SIG-M5 treated with dmso at 0.1 percent for 504 hours (cell line): ENCODE results near the gene IL31.

Experiments
- DNase-seq: peaks from one replicate; lab custom pipeline; 2025; ENCODE audit not compliant: unreplicated experiment; lab: John Stamatoyannopoulos, UW

IL31 gene

DNA sequence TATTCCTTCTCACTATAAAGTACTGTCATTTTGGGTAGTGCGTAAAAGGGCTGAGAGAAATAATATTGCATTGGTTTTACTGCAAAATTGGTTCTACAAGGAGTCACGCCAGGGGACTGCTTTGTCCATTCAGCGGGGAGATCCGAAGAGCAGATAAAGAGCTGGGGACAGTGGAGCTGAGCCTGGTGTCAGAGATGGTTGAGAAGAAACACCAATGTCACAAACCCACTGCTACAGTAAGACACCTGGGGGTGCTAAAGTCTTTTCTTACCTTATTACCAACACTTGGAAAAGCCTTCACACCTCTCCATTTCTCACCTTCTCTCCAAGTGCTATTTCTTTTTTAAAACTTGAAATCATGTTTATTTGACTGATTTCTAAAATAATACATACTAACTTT is 14.1 kb downstream of the IL31 start:
- DNase-seq, result no peak

DNA sequence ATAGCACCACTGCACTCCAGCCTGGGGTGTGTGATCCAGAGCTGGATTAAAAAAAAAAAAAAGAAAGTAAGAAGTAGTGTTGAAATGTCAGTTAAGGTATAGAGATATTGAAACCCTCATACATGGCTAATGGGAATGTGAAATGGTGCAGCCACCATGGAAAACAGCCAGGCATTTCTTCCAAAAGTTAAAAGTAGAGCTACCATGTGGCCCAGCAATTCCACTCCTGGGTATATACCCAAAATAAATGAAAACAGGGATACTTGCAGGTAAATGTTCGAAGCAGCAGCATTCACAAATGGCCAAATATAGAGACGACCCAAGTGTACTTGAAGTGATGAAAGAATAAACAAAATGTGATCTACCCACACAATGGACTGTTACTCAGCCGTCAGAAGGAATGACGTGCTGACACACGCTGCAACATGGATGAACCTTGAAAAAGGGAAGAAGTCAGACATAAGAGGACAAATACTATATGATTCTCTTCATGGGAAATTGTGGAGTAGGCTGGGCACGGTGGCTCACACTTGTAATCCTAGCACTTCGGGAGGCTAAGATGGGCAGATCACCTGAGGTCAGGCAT is 15.2 kb downstream of the IL31 start:
- no peak for DNase-seq

DNA sequence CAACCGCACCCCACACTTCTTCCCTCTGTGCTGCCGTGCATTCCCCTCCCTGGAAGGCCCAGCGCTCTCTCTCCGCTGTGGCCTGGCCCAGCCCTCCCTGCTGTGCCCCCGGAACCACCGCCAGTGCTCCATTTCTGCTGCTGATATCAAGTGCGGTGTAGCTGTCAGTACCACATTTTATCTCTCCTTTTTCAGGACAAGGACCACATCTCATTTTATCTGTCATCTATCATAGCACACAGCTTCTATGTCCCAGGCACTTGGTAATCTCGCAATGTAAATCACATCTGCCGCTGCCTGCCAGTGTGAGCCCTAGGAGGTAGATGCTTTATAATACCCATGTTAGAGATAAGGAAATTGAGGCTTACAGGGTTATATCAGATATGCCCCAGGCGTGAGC is 18.3 kb downstream of the IL31 start:
- DNase-seq, result no peak

DNA sequence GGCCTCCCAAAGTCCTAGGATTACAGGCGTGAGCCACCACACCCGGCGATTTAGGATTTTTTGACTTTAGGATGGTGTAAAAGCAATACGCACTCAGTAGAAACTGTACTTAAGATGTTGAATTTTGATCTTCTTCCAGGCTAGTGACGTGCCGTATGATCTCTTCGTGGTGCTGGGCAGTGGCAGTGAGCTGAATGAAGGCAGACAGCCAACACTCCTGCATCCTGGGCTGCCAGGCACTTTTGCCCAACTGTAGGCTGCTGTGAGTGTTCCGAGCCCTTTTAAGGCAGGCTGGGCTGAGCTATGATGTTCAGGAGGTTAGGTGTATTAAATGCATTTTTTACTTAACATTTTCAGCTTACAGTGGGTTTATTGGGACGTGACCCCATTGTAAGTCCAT is 21.3 kb downstream of the IL31 start:
- DNase-seq, result no peak

DNA sequence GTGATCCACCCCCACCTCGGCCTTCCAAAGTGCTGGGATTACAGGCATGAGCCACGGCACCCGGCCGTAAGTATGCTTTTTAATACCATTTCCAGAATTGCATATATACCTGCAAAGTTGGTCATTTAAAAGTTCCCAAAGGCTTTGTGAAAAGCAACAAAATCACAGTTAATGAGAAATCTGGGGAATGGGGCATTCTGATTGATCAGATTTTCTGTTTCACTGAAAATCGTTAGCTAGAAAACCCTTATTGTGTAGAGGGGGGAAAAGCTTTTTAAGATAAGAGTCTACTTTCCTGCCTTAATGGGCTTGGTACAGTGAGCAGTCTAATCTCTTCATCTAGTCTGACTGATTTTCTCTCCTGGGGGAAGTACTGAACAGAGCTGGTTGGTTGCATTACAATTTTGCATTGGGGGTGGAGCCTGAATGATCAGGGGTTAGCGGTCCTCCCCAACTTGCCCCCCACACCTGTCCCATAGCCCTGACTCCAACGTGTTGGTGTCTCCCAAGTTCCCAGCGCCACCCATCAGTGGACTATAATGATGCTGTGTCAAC is 23.8 kb downstream of the IL31 start:
- DNase-seq, result no peak

DNA sequence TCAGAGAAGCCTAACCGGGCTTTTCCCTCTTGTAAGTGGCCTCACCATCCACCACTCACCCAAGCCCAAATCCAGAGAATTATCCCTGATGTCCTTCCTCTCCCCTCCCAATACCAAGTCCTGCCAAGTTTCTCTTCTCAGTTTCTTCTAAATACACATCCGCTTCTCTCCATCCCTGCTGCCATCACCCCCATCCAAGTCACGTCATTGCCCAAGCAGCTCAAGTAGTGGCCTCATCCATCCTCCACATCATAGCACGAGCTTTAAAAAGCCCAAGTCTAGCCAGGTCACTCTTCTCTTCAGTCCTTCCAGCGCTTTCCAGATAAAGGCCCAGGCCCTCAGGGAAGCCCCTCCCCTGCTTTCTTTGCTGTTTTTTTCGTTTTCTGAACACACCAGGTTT is 25.4 kb downstream of the IL31 start:
- peak; percentile 16 for DNase-seq

DNA sequence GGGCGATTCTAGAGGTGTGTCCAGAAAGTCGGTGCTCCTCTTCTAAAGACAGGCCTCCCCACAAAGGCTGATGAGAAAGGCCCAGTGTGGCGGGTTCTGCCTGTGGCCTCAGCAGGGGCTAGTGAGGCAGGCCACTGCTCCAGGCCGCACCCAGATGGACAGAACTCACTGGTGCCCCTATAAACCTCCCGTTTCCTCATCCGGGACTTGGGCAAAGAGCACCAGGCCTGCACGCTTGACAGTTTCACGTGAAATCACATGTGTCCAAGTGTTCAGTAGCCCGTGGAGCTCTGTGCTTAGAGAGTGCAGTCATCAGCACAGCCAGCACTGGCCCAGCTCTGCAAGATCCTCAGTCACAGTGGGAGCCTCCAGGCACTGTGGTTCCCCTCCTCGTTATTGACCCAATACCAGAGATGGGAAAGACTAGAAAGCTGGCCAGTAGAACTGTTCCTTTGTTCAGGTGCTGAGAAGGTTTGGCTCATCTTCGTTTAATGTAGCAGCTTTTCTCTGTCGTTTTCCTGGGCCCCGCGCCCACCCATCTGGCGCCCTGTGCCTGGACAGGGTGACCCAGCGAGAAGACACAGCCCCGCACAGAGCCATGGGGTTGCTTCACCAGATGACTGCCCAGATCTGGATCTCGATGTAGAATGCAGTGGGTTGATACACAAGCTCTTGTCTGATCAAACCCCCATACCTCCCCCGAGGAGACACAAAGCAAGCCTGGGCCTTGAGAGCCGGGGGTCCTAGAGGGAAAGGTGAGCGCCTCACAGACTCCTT is 26.3 kb downstream of the IL31 start:
- no peak for DNase-seq

DNA sequence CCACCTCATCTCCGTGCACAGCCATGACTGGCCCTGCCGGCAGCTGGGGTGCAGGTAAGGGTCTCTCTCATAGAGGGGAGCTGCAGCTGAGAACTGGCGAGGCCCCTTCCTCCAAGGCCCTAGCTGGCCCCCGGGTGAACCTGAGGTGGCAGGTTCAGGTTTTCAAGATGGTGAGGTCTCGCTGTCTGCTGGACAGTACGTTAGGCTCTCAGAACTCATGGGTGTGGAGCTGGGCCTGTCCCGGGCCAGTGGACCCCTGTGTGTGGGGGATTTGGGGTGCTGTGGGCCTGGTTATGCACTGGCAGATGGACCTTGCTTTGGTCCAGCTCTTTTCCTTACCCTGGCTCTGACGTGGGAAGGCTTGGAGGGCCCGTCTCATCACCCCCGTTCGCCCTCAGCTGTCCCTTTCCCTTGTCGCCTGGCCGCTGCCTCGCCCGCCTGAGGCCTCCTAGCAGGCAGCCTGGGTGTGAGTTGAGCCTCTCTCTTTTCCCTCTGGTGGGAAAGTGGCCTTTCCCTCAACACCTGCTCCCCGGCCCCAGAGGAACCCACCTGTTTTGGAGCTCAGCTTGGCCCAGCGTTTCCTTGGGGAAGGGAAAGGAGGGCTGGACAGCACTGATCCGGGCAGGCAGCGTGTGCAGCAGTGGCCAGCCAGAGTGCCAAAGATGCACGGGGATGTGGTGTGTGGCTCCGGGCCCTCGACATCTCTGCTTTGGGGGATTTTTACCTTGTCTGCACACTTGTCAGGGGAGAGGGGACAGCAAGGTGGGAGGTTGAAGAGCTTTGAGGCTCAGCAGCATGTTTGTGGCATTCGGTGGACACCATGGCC is 28.3 kb downstream of the IL31 start:
- no peak for DNase-seq

DNA sequence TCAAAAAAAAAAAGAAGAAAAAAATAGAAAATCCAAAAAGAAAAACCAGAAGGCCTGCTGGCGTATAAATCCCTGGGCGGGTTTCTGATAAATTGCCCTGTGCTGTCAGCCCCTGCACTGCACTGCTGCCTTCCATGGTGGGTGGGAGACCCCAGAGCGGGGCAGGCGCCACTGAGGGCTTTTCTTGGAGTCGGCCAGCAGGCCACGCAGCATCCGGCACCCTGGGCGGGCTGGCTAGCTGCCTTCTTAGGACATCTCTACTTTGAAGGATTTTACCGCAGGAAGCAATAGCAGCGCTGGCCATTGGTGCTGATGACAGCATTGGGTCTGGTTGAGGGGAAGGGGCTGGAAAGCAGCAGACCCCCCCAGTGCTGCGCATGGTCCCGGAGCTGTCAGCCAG is 29.1 kb downstream of the IL31 start:
- no peak for DNase-seq

DNA sequence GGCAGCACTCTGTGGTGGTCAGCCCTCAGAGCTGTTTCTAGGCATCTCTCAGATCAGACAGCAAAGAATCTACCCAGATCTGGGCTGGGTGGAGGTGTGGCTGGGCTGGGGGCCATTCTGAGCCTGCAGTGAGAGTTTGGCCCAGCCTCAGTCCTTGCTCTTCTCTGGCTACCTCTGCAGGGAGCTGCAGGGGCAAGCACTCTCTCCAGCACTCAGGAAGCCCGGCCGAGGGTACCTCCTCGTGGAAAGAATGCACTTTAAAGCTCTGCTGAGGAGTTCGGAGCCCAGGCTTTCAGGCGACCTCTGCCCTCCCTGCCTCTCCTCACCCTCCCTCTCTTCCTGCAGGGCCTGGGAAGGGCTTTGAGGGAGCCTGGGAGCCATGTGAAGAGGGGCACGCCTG is 31.2 kb downstream of the IL31 start:
- DNase-seq, result no peak

DNA sequence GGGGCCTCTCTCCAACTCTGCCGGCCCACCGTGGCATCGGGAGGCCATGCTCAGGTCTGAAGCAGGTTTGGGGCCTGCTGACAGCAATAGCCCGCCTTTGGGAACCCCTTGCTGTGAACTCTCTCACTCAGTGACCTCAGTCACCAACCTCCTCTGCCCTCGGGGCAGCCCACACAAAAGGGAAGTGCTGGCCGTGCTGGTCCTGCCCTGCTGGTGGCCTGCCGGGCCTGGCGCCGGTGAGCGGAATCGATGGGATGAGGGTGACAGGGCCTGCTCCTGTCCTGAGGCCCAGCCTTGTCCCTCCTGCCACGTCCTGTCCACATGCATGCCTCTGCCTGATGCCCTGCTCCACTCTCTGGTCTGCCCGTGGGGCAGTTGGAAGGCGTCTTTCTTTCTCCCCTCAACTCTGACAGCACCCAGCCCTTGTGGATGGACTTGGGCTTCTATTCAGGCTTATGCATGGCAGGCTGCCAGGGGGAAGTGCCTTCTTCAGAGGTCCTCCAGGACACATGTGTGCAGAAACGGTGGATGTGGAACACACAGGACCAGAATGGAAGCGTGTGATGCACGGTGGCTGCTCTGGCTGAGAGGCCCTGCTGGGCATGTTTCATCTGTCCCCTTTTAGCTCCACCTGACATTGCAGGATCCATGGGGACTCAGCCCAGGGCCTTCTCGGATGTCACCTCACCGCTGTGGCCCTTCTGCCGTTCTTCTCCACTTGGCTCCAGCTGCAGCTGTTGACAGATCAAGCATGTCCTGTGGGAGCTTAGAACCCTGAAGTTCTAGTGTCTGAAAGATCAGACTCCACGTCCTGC is 31.9 kb downstream of the IL31 start:
- DNase-seq, result no peak

DNA sequence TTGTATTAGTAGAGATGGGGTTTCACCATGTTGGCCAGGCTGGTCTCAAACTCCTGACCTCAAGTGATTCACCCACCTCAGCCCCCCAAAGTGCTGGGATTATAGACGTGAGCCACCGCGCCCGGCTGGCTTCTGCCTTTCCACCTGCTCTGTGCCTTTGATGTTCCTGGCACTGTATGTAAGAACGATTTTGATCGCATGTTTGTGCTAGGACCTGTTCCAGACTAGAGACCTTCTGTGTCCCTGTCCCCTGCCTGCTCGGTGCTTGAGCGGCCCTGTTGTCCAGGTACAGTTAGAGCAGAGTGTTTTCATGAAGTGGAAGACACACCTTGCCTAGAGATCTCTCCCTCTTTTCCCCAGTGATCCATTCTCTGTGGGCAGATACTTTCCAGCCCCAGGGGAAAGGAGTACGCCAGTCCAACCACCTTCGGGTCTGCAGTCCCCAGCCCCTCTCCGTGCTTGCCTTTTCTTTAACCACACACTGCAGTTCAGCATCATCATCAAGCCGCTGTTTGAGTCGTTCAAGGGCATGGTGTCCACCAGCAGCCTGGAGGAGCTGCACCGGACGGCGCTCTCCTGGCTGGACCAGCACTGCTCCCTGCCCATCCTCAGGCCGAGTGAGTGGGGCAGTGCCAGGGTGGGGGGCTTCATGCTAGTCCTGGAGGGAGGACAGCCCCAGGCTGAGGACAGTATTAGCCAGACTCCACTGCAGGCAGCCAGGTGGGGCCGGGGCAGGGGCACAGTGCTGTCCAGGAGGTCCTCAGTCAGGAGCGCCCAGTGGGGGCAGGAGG is 33.4 kb downstream of the IL31 start:
- no peak for DNase-seq

DNA sequence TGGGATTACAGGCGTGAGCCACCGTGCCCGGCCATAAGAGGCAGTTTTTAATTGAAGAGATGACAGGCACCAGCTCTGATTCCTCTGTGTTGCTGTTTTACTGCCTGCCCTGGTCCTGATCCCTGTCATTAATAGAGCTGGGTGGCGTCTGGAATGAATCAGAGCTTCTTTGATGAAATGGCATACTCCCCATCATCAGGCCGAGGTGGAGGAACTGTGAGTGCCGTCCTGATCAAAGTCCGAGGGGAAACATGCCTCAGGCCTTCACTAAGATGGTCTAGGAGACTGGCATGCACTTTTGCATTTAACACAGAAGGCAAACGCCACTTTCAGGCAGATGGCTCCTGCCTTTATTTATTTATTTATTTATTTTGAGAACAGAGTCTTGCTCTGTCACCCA is 34.1 kb downstream of the IL31 start:
- DNase-seq, result no peak

DNA sequence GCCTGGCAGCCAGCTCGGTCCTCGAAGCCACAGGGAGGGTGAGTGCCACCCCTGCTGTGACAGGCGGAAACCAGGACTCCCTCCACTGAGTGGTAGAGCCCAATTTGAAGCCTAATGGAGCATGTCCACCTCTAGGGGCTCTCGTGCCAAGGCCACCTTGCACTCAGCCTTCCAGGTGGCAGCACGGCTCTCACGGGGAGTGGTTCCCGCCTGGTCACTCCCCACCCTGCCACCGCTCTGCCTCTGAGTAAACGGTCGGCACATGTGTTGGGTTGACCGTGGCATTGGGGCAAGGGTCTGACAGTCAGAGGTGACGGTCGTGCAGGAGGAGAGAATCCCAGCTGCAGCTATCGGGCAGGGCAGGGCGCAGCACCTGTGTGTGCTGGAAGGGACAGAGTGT is 34.8 kb downstream of the IL31 start:
- no peak for DNase-seq

DNA sequence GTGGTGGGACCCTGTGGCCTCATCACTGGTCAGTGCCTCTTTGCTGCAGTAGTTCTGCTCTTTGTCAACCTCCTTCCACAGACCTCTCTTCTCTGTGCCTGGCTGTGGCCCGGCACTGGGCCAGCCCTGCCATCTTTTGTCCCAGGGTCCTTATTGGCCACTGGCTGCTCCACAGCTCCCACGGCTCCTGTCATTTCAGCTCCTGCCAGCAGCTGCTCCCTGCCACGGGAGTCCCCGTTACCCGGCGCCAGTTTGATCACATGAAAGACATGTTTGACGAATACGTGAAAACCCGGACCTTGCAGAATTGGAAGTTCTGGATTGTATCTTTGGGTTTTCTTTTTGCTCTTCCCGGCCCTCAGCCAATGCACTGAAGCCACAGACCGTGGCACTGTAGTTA is 35.4 kb downstream of the IL31 start:
- no peak for DNase-seq

DNA sequence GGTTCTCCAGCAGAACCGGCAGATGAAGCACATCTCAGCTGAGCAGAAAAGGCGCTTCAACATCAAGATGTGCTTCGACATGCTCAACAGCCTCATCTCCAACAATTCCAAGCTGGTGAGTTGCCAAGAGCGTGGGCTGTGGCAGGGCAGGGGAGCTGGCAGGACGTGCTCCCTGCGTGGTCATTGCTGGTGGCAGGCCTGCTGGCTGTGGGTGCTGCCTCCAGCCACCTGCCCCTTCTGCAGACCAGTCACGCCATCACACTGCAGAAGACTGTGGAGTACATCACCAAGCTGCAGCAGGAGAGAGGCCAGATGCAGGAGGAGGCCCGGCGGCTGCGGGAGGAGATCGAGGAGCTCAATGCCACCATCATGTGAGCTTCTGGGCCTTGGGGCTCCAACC is 35.8 kb downstream of the IL31 start:
- DNase-seq, result no peak

DNA sequence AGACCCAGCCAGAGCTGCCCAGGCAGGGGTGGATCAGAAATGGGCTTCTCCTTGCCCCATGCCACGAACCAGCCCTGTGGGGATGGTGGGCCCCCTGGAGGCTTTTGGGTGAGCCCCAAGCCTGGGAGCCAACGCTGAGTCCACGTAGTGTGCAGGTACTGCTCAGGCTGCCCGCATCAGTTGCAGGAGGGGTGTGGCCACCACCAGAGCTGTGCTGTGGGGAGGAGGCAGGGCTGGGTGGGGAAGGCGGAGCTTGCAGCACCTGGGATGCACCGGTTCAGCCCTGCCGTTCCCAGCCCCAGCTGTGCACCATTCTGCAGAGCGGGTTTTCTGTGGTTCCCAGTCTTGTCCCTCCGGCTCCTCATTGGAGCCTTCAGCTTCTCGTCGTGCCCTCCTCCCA is 36.3 kb downstream of the IL31 start:
- peak; percentile 33 for DNase-seq

DNA sequence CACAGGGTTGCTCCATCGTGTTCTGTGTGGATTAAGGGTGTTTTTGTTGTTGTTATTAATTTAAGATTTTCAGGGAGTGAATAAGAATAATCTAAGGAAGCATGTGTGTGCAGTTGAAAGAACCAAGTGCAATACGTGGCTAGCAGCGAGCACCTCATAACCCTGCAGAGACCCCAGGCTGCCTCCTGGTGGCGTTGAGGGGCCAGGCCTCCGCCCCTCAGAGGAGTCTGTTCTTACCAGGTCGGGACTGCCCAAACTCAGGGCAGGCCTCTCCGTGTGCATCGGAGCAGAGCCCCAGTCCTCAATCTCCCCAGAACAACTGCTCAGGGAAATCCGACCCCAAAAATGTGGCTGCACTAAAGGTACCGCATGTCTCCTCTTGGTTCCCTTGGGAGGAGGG is 36.8 kb downstream of the IL31 start:
- no peak for DNase-seq

DNA sequence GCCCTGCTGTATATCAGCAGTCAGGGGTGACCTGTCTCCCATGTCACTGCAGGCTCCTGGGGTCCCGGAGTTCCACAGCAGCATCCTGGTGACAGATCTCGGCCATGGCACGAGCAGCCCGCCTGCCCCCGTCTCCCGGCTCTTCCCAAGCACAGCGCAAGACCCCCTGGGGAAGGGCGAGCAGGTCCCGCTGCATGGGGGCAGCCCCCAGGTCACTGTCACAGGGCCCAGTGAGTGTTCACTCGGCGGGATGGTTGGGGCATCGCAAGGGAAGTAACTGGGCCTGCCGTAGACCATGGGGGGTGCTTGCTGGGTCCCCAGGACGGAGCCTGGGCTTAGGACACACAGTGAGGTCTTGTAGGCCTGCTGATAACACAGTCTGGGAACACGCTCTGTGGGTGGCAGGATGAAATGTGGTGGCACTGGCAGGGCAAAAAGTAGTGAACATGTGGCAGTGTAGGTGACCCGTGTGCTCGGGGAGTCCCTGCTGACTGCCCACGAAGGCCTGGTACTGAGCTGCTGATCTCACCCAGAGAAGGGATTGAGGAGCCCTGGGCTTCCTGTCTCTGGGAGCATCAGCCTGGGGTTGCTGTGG is 38.5 kb downstream of the IL31 start:
- DNase-seq, result no peak
